ENCODE measurements around the gene DAD1.
"Not testable (repeated sequence)": the region's sequence is repeated elsewhere in the genome, so short reads cannot be mapped to it uniquely, and the experiment has no call there.

The DAD1 gene

GRCh38 chr14:22569106-22569736 is 19.8 kb downstream of the DAD1 start:
- FAIRE-seq (no peak), DNase-seq (ENCODE audit: low spot score) (no peak)

GRCh38 chr14:22567437-22567836 is 21.6 kb downstream of the DAD1 start:
- no peak for FAIRE-seq
- no peak for DNase-seq (ENCODE audit: low spot score)

GRCh38 chr14:22566845-22567244 is 22.2 kb downstream of the DAD1 start:
- DNase-seq (ENCODE audit: low spot score) (no peak), FAIRE-seq (no peak)

GRCh38 chr14:22566266-22566665 is 22.8 kb downstream of the DAD1 start:
- not testable (repeated sequence) for FAIRE-seq; DNase-seq (ENCODE audit: low spot score)

GRCh38 chr14:22565391-22565945 is 23.6 kb downstream of the DAD1 start:
- DNase-seq (ENCODE audit: low spot score) (no peak), FAIRE-seq (no peak)

GRCh38 chr14:22564463-22564862 is 24.6 kb downstream of the DAD1 start:
- no peak for FAIRE-seq
- no peak for DNase-seq (ENCODE audit: low spot score)

GRCh38 chr14:22563987-22564386 is 25.0 kb downstream of the DAD1 start:
- no peak for DNase-seq (ENCODE audit: low spot score)
- no peak for FAIRE-seq

GRCh38 chr14:22561661-22562579 is 27.1 kb downstream of the DAD1 start:
- FAIRE-seq, result no peak

GRCh38 chr14:22561366-22561660 is 27.7 kb downstream of the DAD1 start:
- DNase-seq (ENCODE audit: low spot score), result no peak
- no peak for FAIRE-seq

More at GRCh38 chr14:22561661-22562579, 27.1 kb downstream of the DAD1 start:
- DNase-seq (ENCODE audit: low spot score), result no peak

- DNase-seq (ENCODE audit: low spot score) (no peak), FAIRE-seq (no peak)
Observed at GRCh38 chr14:22560662-22561365, 28.2 kb downstream of the DAD1 start.

DNA sequence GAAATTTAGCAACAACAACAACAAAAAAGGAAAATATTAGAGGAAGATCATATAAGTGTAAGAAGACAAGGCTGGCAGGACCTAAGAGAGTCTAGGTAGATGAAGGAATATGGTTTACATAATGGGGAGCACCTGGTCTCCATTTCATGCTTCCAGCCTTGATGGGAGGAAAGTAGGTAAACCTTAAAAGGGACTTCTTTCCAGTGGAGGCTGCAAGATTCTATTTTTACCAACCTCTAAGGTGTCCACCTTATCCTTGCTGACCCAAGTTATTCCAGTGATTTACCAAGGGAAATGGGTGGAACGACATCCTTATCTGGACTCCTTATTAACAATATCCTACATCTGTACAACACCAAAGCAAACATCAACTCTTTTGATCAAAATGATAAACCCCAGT is 30.0 kb downstream of the DAD1 start:
- FAIRE-seq (no peak), DNase-seq (ENCODE audit: low spot score) (no peak)

GRCh38 chr14:22558221-22558913 is 30.7 kb downstream of the DAD1 start:
- FAIRE-seq, result no peak

DNA sequence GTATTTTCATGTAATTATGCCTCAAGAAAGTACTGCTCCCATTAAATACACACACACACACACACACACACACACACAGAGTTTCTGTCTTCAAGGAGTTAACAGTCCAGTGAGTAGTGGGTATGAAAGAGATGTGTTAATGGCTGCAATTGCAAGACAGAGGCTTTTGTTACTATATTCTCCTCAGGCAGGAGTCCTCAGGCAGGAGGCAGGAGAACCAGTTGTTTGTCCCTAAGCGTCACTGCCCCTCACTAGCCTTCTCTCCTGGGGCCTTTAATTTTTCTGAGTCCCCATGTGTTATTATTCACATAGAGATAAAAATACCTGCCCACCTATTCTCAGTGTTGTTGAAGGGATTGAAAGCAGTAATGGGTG is 31.2 kb downstream of the DAD1 start:
- DNase-seq (ENCODE audit: low spot score), result no peak
- no peak for FAIRE-seq

More at GRCh38 chr14:22558221-22558913, 30.7 kb downstream of the DAD1 start:
- no peak for DNase-seq (ENCODE audit: low spot score)

GRCh38 chr14:22556990-22557623 is 31.9 kb downstream of the DAD1 start:
- DNase-seq (ENCODE audit: low spot score), result peak; percentile 85
- FAIRE-seq, result no peak

- DNase-seq (ENCODE audit: low spot score) (peak; percentile 85), FAIRE-seq (no peak)
Observed at GRCh38 chr14:22556021-22556989, 32.7 kb downstream of the DAD1 start.

- FAIRE-seq (no peak), DNase-seq (ENCODE audit: low spot score) (peak; percentile 19)
Observed at GRCh38 chr14:22555384-22556011, 33.5 kb downstream of the DAD1 start.

- FAIRE-seq, result no peak
Observed at GRCh38 chr14:22554498-22555383, 34.3 kb downstream of the DAD1 start.

DNA sequence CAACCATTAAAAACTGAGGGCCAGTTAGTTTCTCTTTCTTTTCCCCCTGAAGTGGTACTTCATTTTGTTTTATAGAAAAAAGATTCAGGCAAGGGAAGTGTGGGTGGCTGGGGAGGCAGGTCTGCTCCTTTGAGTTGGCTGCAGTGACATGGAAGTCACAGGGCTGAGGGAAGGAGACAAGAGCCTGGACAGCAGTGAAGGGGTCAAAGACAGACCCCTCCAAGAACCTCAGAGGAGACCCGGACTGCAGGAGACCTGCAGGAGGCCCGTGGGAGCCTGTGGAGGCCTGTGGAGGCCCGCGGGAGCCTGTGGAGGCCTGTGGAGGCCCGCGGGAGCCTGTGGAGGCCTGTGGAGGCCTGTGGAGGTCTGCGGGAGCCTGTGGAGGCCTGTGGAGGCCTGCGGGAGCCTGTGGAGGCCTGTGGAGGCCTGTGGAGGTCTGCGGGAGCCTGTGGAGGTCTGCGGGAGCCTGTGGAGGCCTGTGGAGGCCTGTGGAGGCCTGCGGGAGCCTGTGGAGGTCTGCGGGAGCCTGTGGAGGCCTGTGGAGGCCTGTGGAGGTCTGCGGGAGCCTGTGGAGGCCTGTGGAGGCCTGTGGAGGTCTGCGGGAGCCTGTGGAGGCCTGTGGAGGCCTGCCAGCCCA is 35.0 kb downstream of the DAD1 start:
- not testable (repeated sequence) for DNase-seq (ENCODE audit: low spot score); FAIRE-seq

More at GRCh38 chr14:22554498-22555383, 34.3 kb downstream of the DAD1 start:
- DNase-seq (ENCODE audit: low spot score), result no peak

All from urothelium cell line (cell line).